H1 (cell line): ENCODE data around the gene CCDC33. TPM values are rescaled to one million over a fixed set of nuclear protein-coding genes. Genes with fewer than 3 reads are reported as not detected.

Experiments used
- CTCF ChIA-PET: fragments of 300-600 bp; sonication (Branson Sonifier 250); formaldehyde crosslinking; loops from one replicate; lab custom pipeline; 2021; ENCODE audit not compliant: partially characterized antibody; lab: Charles Lee
- POLR2A ChIA-PET: fragments of 300-600 bp; sonication (Branson Sonifier 250); formaldehyde crosslinking; loops from one replicate; lab custom pipeline; 2021; ENCODE audit warnings: inconsistent platforms; ENCODE audit not compliant: partially characterized antibody; lab: Charles Lee
- DNase-seq, 2 experiments: peaks; one replicate each; pipeline versions ENCODE4 v3.0.0 to v3.0.0-alpha.2; 2010 to 2022; ENCODE audit warnings: low spot score in 2 of 2, low read depth in 1 of 2, mixed read lengths in 1 of 2
- FAIRE-seq: peaks from 2 replicates; lab custom pipeline; 2011; peaks lifted over from hg19 to GRCh38; lab: Jason Lieb, UNC
- H2AFZ ChIP-seq: 2 replicates; pipeline ENCODE4 v1.8.1; 2012; ENCODE audit warnings: low read length, inconsistent platforms
- H2AK5ac ChIP-seq: 2 replicates; pipeline ENCODE4 v1.6.1; 2013; ENCODE audit warnings: low read depth, low read length
- H2BK120ac ChIP-seq: replicated peaks from 2 replicates; pipeline ENCODE3; 2013; ENCODE audit warnings: low read depth, low read length, inconsistent platforms
- H2BK12ac ChIP-seq: 2 replicates; pipeline ENCODE4 v1.6.1; 2013; ENCODE audit warnings: low read depth, low read length
- H2BK15ac ChIP-seq: 2 replicates; pipeline ENCODE4 v1.6.1; 2013; ENCODE audit warnings: low read length
- H2BK20ac ChIP-seq: 2 replicates; pipeline ENCODE4 v1.6.1; 2013; ENCODE audit warnings: low read length
- H2BK5ac ChIP-seq: 2 replicates; pipeline ENCODE4 v1.6.1; 2013; ENCODE audit warnings: low read depth, low read length
- H3K14ac ChIP-seq: 2 replicates; pipeline ENCODE4 v1.6.1; 2013; ENCODE audit warnings: inconsistent platforms; ENCODE audit not compliant: insufficient read length
- H3K18ac ChIP-seq: 2 replicates; pipeline ENCODE4 v1.6.1; 2013; ENCODE audit warnings: low read length; ENCODE audit errors: extremely low read depth
- H3K23ac ChIP-seq: 2 replicates; pipeline ENCODE4 v1.6.1; 2013; ENCODE audit warnings: inconsistent platforms; ENCODE audit not compliant: insufficient read length
- H3K23me2 ChIP-seq: 2 replicates; pipeline ENCODE4 v1.6.1; 2013; ENCODE audit warnings: low read depth, low read length
- H3K27ac ChIP-seq: 2 replicates; pipeline ENCODE4 v1.6.1; 2011; ENCODE audit warnings: low read depth, low read length, inconsistent platforms
- H3K27me3 ChIP-seq, 4 experiments: replicated peaks in 1 of 4; 1 replicate in 1 of 4; 2 replicates in 3 of 4; pipeline versions ENCODE4 v1.6.1 to v1.8.1; 2011 to 2013; ENCODE audit warnings: low read length in 3 of 4, mild to moderate bottlenecking in 3 of 4, inconsistent platforms in 2 of 4, mixed read lengths in 2 of 4, moderate library complexity in 1 of 4; ENCODE audit not compliant: control insufficient read depth in 3 of 4, insufficient read depth in 3 of 4; ENCODE audit errors: extremely low read depth in 1 of 4
- H3K36me3 ChIP-seq, 4 experiments: 2 replicates each; pipeline versions ENCODE4 v1.6.1 to v1.8.1; 2011 to 2013; ENCODE audit warnings: mild to moderate bottlenecking in 4 of 4, low read length in 3 of 4, moderate library complexity in 2 of 4, control low read depth in 1 of 4, inconsistent platforms in 1 of 4; ENCODE audit not compliant: insufficient read depth in 4 of 4, control insufficient read depth in 2 of 4
- H3K4ac ChIP-seq: replicated peaks from 2 replicates; pipeline ENCODE3; 2013; ENCODE audit warnings: low read length, low read depth, mixed read lengths, inconsistent platforms; ENCODE audit not compliant: insufficient read length
- H3K4me1 ChIP-seq, 4 experiments: replicated peaks in 1 of 4; 1 replicate in 1 of 4; 2 replicates in 3 of 4; pipeline versions ENCODE4 v1.6.1 to v1.8.1; 2011 to 2013; ENCODE audit warnings: low read length in 3 of 4, inconsistent platforms in 2 of 4, mixed read lengths in 1 of 4; ENCODE audit not compliant: insufficient read depth in 4 of 4, control insufficient read depth in 3 of 4
- H3K4me2 ChIP-seq, 2 experiments: 2 replicates each; pipeline versions ENCODE4 v1.6.1 to v1.8.1; 2011 to 2013; ENCODE audit warnings: low read depth in 2 of 2, low read length in 2 of 2, control low read depth in 1 of 2, inconsistent platforms in 1 of 2, mild to moderate bottlenecking in 1 of 2; ENCODE audit not compliant: insufficient read depth in 1 of 2
- H3K4me3 ChIP-seq, 4 experiments: fragments of 200-600, 300-600 bp in 1 of 4; sonication (generic), shearing (Covaris generic), sonication (Bioruptor Twin) in 1 of 4; 2 replicates each; pipeline versions ENCODE4 v1.5.1 to v1.8.1; 2011 to 2016; ENCODE audit warnings: low read length in 4 of 4, low read depth in 3 of 4, control low read depth in 2 of 4, inconsistent platforms in 2 of 4, mild to moderate bottlenecking in 2 of 4, mixed read lengths in 1 of 4, moderate library complexity in 1 of 4; ENCODE audit not compliant: insufficient read depth in 2 of 4; ENCODE audit errors: extremely low read depth in 1 of 4
- H3K56ac ChIP-seq: replicated peaks from 2 replicates; pipeline ENCODE3; 2013; ENCODE audit warnings: low read depth, mild to moderate bottlenecking, mixed read lengths, low read length, inconsistent platforms; ENCODE audit not compliant: insufficient read length
- H3K79me1 ChIP-seq: 2 replicates; pipeline ENCODE4 v1.6.1; 2013; ENCODE audit warnings: low read depth, low read length, control low read depth
- H3K79me2 ChIP-seq, 2 experiments: 2 replicates each; pipeline versions ENCODE4 v1.6.1 to v1.8.1; 2012 to 2013; ENCODE audit warnings: low read length in 2 of 2, mild to moderate bottlenecking in 2 of 2, inconsistent platforms in 1 of 2; ENCODE audit not compliant: insufficient read depth in 2 of 2, control insufficient read depth in 1 of 2
- H3K9ac ChIP-seq, 4 experiments: replicated peaks in 1 of 4; 1 replicate in 1 of 4; 2 replicates in 3 of 4; pipeline versions ENCODE4 v1.6.1 to v1.8.1; 2011 to 2013; ENCODE audit warnings: low read depth in 3 of 4, low read length in 3 of 4, control low read depth in 2 of 4, mild to moderate bottlenecking in 2 of 4, moderate library complexity in 2 of 4, inconsistent platforms in 1 of 4; ENCODE audit errors: extremely low read depth in 1 of 4
- H3K9me3 ChIP-seq, 2 experiments: 2 replicates each; pipeline versions ENCODE4 v1.6.1 to v1.8.1; 2012 to 2013; ENCODE audit warnings: mild to moderate bottlenecking in 2 of 2, moderate library complexity in 2 of 2, control low read depth in 1 of 2, inconsistent platforms in 1 of 2, low read depth in 1 of 2, low read length in 1 of 2, mixed read lengths in 1 of 2; ENCODE audit not compliant: insufficient read depth in 2 of 2
- H4K20me1 ChIP-seq, 2 experiments: replicated peaks in 1 of 2; 2 replicates each; pipeline versions ENCODE3 to v1.8.1; 2011 to 2013; ENCODE audit warnings: inconsistent platforms in 2 of 2, low read length in 2 of 2, mild to moderate bottlenecking in 1 of 2; ENCODE audit not compliant: insufficient read depth in 2 of 2, control insufficient read depth in 1 of 2
- H4K5ac ChIP-seq: 2 replicates; pipeline ENCODE4 v1.6.1; 2013; ENCODE audit warnings: low read length, low read depth, mixed read lengths, inconsistent platforms; ENCODE audit not compliant: insufficient read length
- H4K8ac ChIP-seq: 2 replicates; pipeline ENCODE4 v1.8.0; 2013; ENCODE audit warnings: mild to moderate bottlenecking, moderate library complexity, low read length, inconsistent platforms; ENCODE audit not compliant: insufficient read depth; ENCODE audit errors: extremely low read depth
- H4K91ac ChIP-seq: replicated peaks from 2 replicates; pipeline ENCODE3; 2013; ENCODE audit warnings: low read length, mixed read lengths, inconsistent platforms; ENCODE audit not compliant: insufficient read length
- BACH1 ChIP-seq: IDR thresholded peaks from 2 replicates; pipeline ENCODE4 v1.6.1; 2012; ENCODE audit warnings: low read length, improper control_type of control experiment
- CBX8 ChIP-seq: fragments of 300-800, 300-1000 bp; sonication (generic); IDR thresholded peaks from 2 replicates; pipeline ENCODE4 v1.7.1; 2016; ENCODE audit warnings: low read depth, low read length, borderline replicate concordance
- CEBPB ChIP-seq: IDR thresholded peaks from 2 replicates; pipeline ENCODE4 v1.6.1; 2012; ENCODE audit warnings: low read depth, low read length
- CREB1 ChIP-seq: IDR thresholded peaks from 2 replicates; pipeline ENCODE4 v1.6.1; 2012; ENCODE audit warnings: inconsistent platforms
- GABPA ChIP-seq: IDR thresholded peaks from 2 replicates; pipeline ENCODE4 v1.6.1; 2011; ENCODE audit warnings: mild to moderate bottlenecking, low read length, moderate library complexity, borderline replicate concordance; ENCODE audit not compliant: insufficient read depth
- HDAC6 ChIP-seq: IDR thresholded peaks from one replicate; pipeline ENCODE4 v1.7.1; 2012; ENCODE audit warnings: low read depth, mild to moderate bottlenecking, inconsistent platforms, low read length, moderate library complexity
- JUND ChIP-seq: IDR thresholded peaks from 2 replicates; pipeline ENCODE4 v1.6.1; 2011; ENCODE audit warnings: mild to moderate bottlenecking, improper control_type of control experiment, low read length
- KDM1A ChIP-seq: fragments of 200-600, 300-600 bp; sonication (generic); IDR thresholded peaks from 2 replicates; pipeline ENCODE4 v1.7.1; 2016; ENCODE audit warnings: mild to moderate bottlenecking, low read length, borderline replicate concordance
- PHF8 ChIP-seq: fragments of 200-600 bp; sonication (generic); conservative IDR thresholded peaks from 2 replicates; pipeline ENCODE4 v1.7.1; 2012; ENCODE audit warnings: low read depth, mild to moderate bottlenecking, inconsistent platforms, low read length, moderate library complexity
- RAD21 ChIP-seq, 2 experiments: IDR thresholded peaks in 1 of 2; conservative IDR thresholded peaks in 1 of 2; 2 replicates each; pipeline ENCODE4 v1.6.1; 2011; ENCODE audit warnings: low read depth in 2 of 2, low read length in 2 of 2, improper control_type of control experiment in 1 of 2, inconsistent platforms in 1 of 2, mild to moderate bottlenecking in 1 of 2, moderate library complexity in 1 of 2
- YY1 ChIP-seq: IDR thresholded peaks from 2 replicates; pipeline ENCODE4 v1.6.1; 2011; ENCODE audit warnings: low read depth, mild to moderate bottlenecking, low read length
- ZNF274 ChIP-seq: IDR thresholded peaks from 2 replicates; pipeline ENCODE4 v1.7.0; 2012; ENCODE audit warnings: low read length, borderline replicate concordance; ENCODE audit errors: extremely low read depth
- WGBS, 2 experiments: shearing (Covaris generic) in 1 of 2; methylation state at CpG; one replicate each; pipeline versions ENCODE4 v1.1.6 to v1.1.7; 2013 to 2015; ENCODE audit warnings: low lambda C conversion rate in 2 of 2, mixed read lengths in 2 of 2, inconsistent platforms in 1 of 2, low coverage in 1 of 2, missing lambda C conversion rate in 1 of 2; ENCODE audit not compliant: insufficient replicate concordance in 2 of 2, insufficient coverage in 1 of 2, insufficient read length in 1 of 2; ENCODE audit errors: extremely low coverage in 1 of 2, missing lambda C conversion rate in 1 of 2; 5-methylcytosine and 5-hydroxymethylcytosine counted together
- polyA plus RNA-seq, 7 experiments: library from polyadenylated mRNA; depleted of rRNA in 3 of 7; stranded (reverse) in 5 of 7; unstranded in 2 of 7; fragments of >200 nt in 5 of 7; fragments of 200-250 nt in 2 of 7; gene quantifications; 1 replicate in 5 of 7; 2 replicates in 1 of 7; 4 replicates in 1 of 7; pipeline versions ENCODE4 v1.2.1 to v1.2.3, GENCODE V29; 2011 to 2013; ENCODE audit warnings: missing spikeins in 2 of 7, mixed read lengths in 2 of 7
- total RNA-seq: library from RNA; stranded (reverse); fragmentation: NEBNext Ultra II Directional; extraction: Animal tissue kit (Norgen Biotek cat#: 25700); gene quantifications from 2 replicates; pipeline ENCODE4 v1.2.1, GENCODE V29; 2021
- TF ChIP-seq, protein P1 (sequence below): IDR thresholded peaks from 2 replicates; pipeline ENCODE4 v1.6.1; 2012; ENCODE audit warnings: inconsistent platforms

CCDC33 gene
- total and polyA plus RNA-seq, 2 of the 8 experiments (the other 6 are each of a cell fraction or from before 2014, with no cell fraction given) = 2.0 to 2.7 TPM

DNA sequence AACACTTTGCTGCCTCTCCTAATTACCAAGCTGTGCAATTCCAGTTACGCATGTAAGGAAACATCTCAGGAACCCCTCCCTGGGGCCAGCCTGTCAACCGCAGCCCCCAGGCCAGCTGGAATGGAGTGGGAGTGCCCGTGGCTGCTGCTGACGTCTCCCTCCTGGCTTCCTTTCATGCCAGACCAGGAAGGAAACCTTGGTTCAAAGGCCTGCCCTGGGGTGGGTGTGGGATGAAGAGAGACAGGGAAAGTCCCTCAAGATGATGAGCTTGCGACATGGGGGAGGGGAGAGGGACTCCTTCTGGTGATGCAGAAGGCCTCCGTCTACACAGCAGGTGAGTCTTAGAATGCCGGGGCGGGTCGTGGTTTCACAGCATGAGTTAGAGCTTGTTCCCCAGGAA is 142.7 kb downstream of the CCDC33 start:
- ChIA-PET POLR2A (interaction anchor here (0.7 to 1.7 kb wide), 8 partner anchors 48 to 227 kb away, joined by 3 to 4 read pairs (median 4); no protein-coding TSS in a partner anchor), CTCF (interaction anchor here (0.6 to 36.8 kb wide), 16 partner anchors 8 to 191 kb away, joined by 3 to 1311 read pairs (median 4); partner anchors contain the start of genes CYP11A1 and SEMA7A)
- no peak overlapping the region for H2BK12ac ChIP-seq
- H2BK15ac ChIP-seq = no peak overlapping the region
- peaks cover 5% of the 10 kb centered on the region; the same call in 1 of the 2 replicates for H3K23me2 ChIP-seq
- no peak overlapping the region for H3K4ac ChIP-seq
- no peak overlapping the region for H2BK5ac ChIP-seq
- H2AFZ ChIP-seq = no peak overlapping the region
- no peaks in the 10 kb centered on the region for H4K20me1 ChIP-seq
- no peak overlapping the region for H2BK20ac ChIP-seq
- FAIRE-seq (no peak), DNase-seq (no peak)
- H3K9me3 ChIP-seq = no peaks in the 10 kb centered on the region
- H3K9ac ChIP-seq = no peak overlapping the region
- no peak overlapping the region for H3K14ac ChIP-seq
- H3K4me3 ChIP-seq = no peak overlapping the region
- H3K36me3 ChIP-seq = no peaks in the 10 kb centered on the region
- H3K23ac ChIP-seq = no peak overlapping the region
- no peak overlapping the region for H3K27ac ChIP-seq
- H3K56ac ChIP-seq = no peak overlapping the region
- H4K8ac ChIP-seq = peak overlapping the region; percentile 75; the same call in 1 of the 2 replicates
- H3K79me2 ChIP-seq = no peaks in the 10 kb centered on the region
- no peaks in the 10 kb centered on the region; the same call in 1 of the 2 replicates for H3K79me1 ChIP-seq
- H3K27me3 ChIP-seq = peaks cover 0 to 3% (median 0%) of the 10 kb centered on the region in 4 experiments; a peak in 2 of 7 replicates
- H4K91ac ChIP-seq = no peak overlapping the region
- no peak overlapping the region; the same call in 1 of the 2 replicates for H3K18ac ChIP-seq
- no peak overlapping the region for H3K4me2 ChIP-seq
- H2AK5ac ChIP-seq = no peak overlapping the region
- H3K4me1 ChIP-seq = peaks cover 4 to 12% (median 7%) of the 10 kb centered on the region in 4 experiments; a peak in 6 of 7 replicates
- no peak overlapping the region for H2BK120ac ChIP-seq
- H4K5ac ChIP-seq = no peak overlapping the region
- 72% methylated on average over 9 of the region's 9 CpGs; no CpG with 5 or more reads in 1 of the 2 experiments for WGBS, 2 experiments
- TF ChIP-seq YY1 (no peak), KDM1A (no peak), HDAC6 (no peak), PHF8 (no peak), RAD21 (IDR thresholded peaks at IDR 0.05 in 1 of 2, conservative IDR thresholded peaks at IDR 0.05 in 1 of 2; ENCODE audit: low read depth in 2 of 2, low read length in 2 of 2) (no peak), CBX8 (no peak), ZNF274 (no peak), BACH1 (no peak), CREB1 (no peak), GABPA (no peak), JUND (no peak), CEBPB (no peak)
- TF ChIP-seq, protein P1, sequence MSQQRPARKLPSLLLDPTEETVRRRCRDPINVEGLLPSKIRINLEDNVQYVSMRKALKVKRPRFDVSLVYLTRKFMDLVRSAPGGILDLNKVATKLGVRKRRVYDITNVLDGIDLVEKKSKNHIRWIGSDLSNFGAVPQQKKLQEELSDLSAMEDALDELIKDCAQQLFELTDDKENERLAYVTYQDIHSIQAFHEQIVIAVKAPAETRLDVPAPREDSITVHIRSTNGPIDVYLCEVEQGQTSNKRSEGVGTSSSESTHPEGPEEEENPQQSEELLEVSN = no peak
